ENCODE results near the gene GRID1.

DNA sequence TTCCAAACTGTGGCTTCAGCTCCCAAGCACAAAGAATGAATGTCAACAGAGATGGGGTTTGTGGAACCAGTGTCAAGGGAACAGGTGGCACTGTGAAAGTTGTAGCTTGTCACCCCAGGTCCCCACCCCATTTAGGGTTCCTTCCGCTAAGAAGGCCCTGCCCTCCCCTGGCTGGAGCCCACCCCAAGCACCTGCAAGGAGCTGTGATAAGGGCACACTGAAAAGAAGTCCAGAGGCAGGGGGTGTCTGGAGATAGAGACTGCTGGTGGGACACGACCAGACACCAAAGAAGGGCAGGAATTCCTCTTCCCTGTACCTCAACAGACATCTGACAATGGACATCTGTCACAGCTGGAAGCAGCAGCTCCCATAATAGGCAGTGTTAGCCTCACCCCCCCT lies 4.5 kb downstream of the GRID1 start:
- no peak for TF ChIP-seq POLR2A (IDR thresholded peaks at IDR 0.05)
- no peak for TF ChIP-seq CTCF (IDR thresholded peaks at IDR 0.05)

All from Peyer's patch (tissue), 4 donors.